Upper lobe of right lung (tissue), 1 donor: ENCODE results near the gene FBLN7. TPM values are rescaled to one million over a fixed set of nuclear protein-coding genes. Genes with fewer than 3 reads are reported as not detected.

Source experiments
- ATAC-seq: fragments of 200-7000 bp; cut with Tn5 transposase; one replicate; pipeline ENCODE4 v1.9.1; 2020; ENCODE audit warnings: mild to moderate bottlenecking, moderate library complexity
- DNase-seq: peaks from one replicate; pipeline ENCODE4 v3.0.0-alpha.2; 2020
- H3K27ac ChIP-seq: fragments of 200-600 bp; one replicate; pipeline ENCODE4 v1.8.0; 2022
- H3K27me3 ChIP-seq: fragments of 200-600 bp; one replicate; pipeline ENCODE4 v1.8.0; 2022; ENCODE audit warnings: mild to moderate bottlenecking
- H3K36me3 ChIP-seq: fragments of 200-600 bp; one replicate; pipeline ENCODE4 v1.8.0; 2022
- H3K4me1 ChIP-seq: fragments of 200-600 bp; one replicate; pipeline ENCODE4 v1.8.0; 2022
- H3K4me3 ChIP-seq: fragments of 200-600 bp; one replicate; pipeline ENCODE4 v1.8.0; 2022; ENCODE audit warnings: mild to moderate bottlenecking
- H3K9me3 ChIP-seq: fragments of 200-600 bp; one replicate; pipeline ENCODE4 v1.8.0; 2022
- intact Hi-C: fragments of 100-400 bp; cut with DNase I; formaldehyde crosslinking; loops from one replicate; pipeline ENCODE4 v1.11.0; 2022
- total RNA-seq: library from RNA; stranded (reverse); fragmentation: NEBNext Ultra II Directional; extraction: Animal tissue kit (Norgen Biotek cat#: 25700); gene quantifications from one replicate; pipeline ENCODE4 v1.2.1, GENCODE V29; 2021
- TF ChIP-seq, protein P1 (sequence below): fragments of 200-600 bp; IDR thresholded peaks from one replicate; pipeline ENCODE4 v1.8.0; 2022; ENCODE audit warnings: antibody characterized with exemption
- donor health status: DM: no; HTN: yes; CAD: no; lungs with severe emphysema.

The FBLN7 gene
- total RNA-seq, 1 donor from 2014 or later: 5.4 TPM

GRCh38 chr2:112189001-112189556 lies 50.9 kb downstream of the FBLN7 start:
- H3K27me3 ChIP-seq: no peaks in the 10 kb centered on the region
- H3K9me3 ChIP-seq: no peaks in the 10 kb centered on the region
- ATAC-seq (no peak), DNase-seq (no peak)
- H3K36me3 ChIP-seq: no peaks in the 10 kb centered on the region
- intact Hi-C loops: no loop called here
- no peaks in the 10 kb centered on the region for H3K4me1 ChIP-seq
- TF ChIP-seq, protein P1, sequence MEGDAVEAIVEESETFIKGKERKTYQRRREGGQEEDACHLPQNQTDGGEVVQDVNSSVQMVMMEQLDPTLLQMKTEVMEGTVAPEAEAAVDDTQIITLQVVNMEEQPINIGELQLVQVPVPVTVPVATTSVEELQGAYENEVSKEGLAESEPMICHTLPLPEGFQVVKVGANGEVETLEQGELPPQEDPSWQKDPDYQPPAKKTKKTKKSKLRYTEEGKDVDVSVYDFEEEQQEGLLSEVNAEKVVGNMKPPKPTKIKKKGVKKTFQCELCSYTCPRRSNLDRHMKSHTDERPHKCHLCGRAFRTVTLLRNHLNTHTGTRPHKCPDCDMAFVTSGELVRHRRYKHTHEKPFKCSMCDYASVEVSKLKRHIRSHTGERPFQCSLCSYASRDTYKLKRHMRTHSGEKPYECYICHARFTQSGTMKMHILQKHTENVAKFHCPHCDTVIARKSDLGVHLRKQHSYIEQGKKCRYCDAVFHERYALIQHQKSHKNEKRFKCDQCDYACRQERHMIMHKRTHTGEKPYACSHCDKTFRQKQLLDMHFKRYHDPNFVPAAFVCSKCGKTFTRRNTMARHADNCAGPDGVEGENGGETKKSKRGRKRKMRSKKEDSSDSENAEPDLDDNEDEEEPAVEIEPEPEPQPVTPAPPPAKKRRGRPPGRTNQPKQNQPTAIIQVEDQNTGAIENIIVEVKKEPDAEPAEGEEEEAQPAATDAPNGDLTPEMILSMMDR: no peak
- H3K4me3 ChIP-seq: no peak overlapping the region
- H3K27ac ChIP-seq: no peak overlapping the region

- Histone ChIP-seq H3K4me1 (no peaks in the 10 kb centered on the region), H3K36me3 (no peaks in the 10 kb centered on the region), H3K9me3 (no peaks in the 10 kb centered on the region), H3K27ac (no peak overlapping the region), H3K4me3 (no peak overlapping the region), H3K27me3 (no peaks in the 10 kb centered on the region)
- TF ChIP-seq, protein P1: no peak
- intact Hi-C loops: no loop called here
- DNase-seq (no peak), ATAC-seq (no peak)
These were observed 55.8 kb downstream of the FBLN7 start for GRCh38 chr2:112194028-112194427.

DNA sequence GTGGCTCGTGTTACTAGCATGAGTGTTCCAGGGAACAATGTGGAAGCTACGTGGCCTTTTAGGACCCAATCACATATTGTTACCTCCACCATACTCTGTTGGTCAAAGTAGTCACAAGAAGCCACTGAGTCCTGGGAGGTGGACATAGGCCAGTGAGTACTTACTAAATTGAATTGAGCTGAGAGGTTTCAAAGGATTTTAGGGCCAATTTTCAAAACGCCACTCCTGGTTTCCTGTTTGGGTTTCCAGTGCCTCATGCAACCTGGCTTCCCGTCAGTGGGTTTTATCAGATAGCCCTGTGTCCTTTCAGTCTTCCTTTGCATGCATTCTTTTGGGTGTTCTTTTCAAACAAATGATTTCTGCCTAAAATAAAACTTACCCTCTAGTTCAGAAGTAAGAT lies 56.3 kb downstream of the FBLN7 start:
- Histone ChIP-seq H3K36me3 (no peaks in the 10 kb centered on the region), H3K27me3 (no peaks in the 10 kb centered on the region), H3K4me1 (no peaks in the 10 kb centered on the region), H3K27ac (no peak overlapping the region), H3K4me3 (no peak overlapping the region), H3K9me3 (no peaks in the 10 kb centered on the region)
- ATAC-seq (no peak), DNase-seq (no peak)
- TF ChIP-seq, protein P1: no peak
- intact Hi-C loops: no loop called here

- DNase-seq: no peak
- TF ChIP-seq, protein P1: no peak
- intact Hi-C loops: no loop called here
- ATAC-seq: no peak
- Histone ChIP-seq H3K27ac (no peak overlapping the region), H3K4me1 (no peaks in the 10 kb centered on the region), H3K4me3 (no peak overlapping the region), H3K36me3 (no peaks in the 10 kb centered on the region), H3K27me3 (no peaks in the 10 kb centered on the region), H3K9me3 (no peaks in the 10 kb centered on the region)
These were observed 57.1 kb downstream of the FBLN7 start for GRCh38 chr2:112195167-112195766.

- no peak overlapping the region for H3K4me3 ChIP-seq
- DNase-seq (no peak), ATAC-seq (no peak)
These were observed 57.8 kb downstream of the FBLN7 start for GRCh38 chr2:112195950-112196349.

More at GRCh38 chr2:112195950-112196349, 57.8 kb downstream of the FBLN7 start:
- intact Hi-C loops: no loop called here
- H3K36me3 ChIP-seq: no peaks in the 10 kb centered on the region
- no peaks in the 10 kb centered on the region for H3K9me3 ChIP-seq
- TF ChIP-seq, protein P1: no peak
- H3K27ac ChIP-seq: no peak overlapping the region
- H3K27me3 ChIP-seq: no peaks in the 10 kb centered on the region
- no peaks in the 10 kb centered on the region for H3K4me1 ChIP-seq
